ENCODE data around the gene TMCO4. TPM values are rescaled to one million over a fixed set of nuclear protein-coding genes. Genes with fewer than 3 reads are reported as not detected.

TMCO4 gene
- total and polyA plus RNA-seq, 7 donors, result 16.3 to 25.1 (median 21.9) TPM

DNA sequence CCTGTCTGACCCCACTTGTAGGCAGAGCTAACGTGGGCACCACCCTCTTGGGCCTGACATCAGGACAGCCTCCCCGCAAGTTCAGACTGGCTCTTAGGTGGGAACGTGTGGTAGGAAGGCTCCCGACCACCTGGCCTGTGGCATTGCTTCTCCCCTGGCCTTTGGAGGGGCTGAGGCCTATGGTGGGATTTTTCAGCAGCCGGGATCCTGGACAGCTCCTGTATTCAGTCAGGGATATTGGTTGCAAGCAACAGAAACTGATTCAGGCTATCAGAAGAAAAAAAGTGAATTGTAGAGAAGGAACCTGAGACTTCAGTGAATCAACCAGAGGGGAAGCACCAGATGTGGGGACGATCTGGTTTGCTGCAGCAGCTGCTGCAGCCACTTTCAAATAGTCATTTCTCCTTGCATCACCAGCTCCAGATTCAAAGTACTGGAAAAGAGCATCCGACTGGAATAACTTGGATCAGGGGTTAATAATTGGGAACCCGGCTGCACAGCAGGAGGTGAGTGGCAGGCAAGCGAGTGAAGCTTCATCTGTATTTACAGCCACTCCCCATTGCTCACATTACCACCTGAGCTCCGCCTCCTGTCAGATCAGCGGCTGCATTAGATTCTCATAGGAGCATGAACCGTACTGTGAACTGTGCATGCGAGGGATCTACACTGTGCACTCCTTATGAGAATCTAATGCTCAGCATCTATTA, 9.5 kb upstream of the TMCO4 start:
- WGBS, 2 donors, result 59 to 85% methylated on average over 13 of the region's 13 CpGs
- Histone ChIP-seq H3K36me3 (no peaks in the 10 kb centered on the region), H3K27ac (no peak overlapping the region), H3K4me1 (no peaks in the 10 kb centered on the region), H3K9me3 (no peaks in the 10 kb centered on the region), H3K27me3 (no peaks in the 10 kb centered on the region), H3K4me3 (no peak overlapping the region)
- intact Hi-C loops (cut with DNase I), result no loop called here
- no peak for DNase-seq
- TF ChIP-seq, protein P1, sequence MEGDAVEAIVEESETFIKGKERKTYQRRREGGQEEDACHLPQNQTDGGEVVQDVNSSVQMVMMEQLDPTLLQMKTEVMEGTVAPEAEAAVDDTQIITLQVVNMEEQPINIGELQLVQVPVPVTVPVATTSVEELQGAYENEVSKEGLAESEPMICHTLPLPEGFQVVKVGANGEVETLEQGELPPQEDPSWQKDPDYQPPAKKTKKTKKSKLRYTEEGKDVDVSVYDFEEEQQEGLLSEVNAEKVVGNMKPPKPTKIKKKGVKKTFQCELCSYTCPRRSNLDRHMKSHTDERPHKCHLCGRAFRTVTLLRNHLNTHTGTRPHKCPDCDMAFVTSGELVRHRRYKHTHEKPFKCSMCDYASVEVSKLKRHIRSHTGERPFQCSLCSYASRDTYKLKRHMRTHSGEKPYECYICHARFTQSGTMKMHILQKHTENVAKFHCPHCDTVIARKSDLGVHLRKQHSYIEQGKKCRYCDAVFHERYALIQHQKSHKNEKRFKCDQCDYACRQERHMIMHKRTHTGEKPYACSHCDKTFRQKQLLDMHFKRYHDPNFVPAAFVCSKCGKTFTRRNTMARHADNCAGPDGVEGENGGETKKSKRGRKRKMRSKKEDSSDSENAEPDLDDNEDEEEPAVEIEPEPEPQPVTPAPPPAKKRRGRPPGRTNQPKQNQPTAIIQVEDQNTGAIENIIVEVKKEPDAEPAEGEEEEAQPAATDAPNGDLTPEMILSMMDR (IDR thresholded peaks at IDR 0.05), result no peak
- no peak for TF ChIP-seq EP300 (IDR thresholded peaks at IDR 0.05)
- no peak for TF ChIP-seq POLR2A (IDR thresholded peaks at IDR 0.05)
- TF ChIP-seq POLR2AphosphoS5 (IDR thresholded peaks at IDR 0.05), result no peak

DNA sequence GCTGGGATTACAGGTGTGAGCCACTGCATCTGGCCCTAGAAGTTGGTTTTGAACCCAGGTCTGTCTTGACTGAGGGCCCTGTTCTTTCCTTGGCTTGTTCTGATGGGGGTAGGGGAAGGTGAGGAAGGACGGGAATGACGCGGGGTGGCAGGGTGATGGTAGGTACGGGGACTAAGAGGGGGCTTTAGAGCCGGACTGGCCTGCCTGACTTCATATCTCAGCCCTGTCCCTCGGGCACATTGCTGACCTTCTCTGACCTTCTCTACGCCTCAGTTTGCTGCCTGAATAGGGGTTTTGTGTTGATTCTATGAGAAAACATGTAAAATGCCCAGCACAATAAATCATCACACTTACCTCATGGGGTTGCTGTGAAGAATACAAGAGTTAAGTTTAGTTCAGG, 8.6 kb upstream of the TMCO4 start:
- no peak for DNase-seq
- Histone ChIP-seq H3K27ac (no peak overlapping the region), H3K4me3 (no peak overlapping the region), H3K27me3 (no peaks in the 10 kb centered on the region), H3K9me3 (no peaks in the 10 kb centered on the region), H3K4me1 (no peaks in the 10 kb centered on the region), H3K36me3 (no peaks in the 10 kb centered on the region)
- intact Hi-C loops (cut with DNase I), result no loop called here
- no peak for TF ChIP-seq POLR2A (IDR thresholded peaks at IDR 0.05)
- no peak for TF ChIP-seq POLR2AphosphoS5 (IDR thresholded peaks at IDR 0.05)
- TF ChIP-seq, protein P1 (IDR thresholded peaks at IDR 0.05), result no peak
- TF ChIP-seq EP300 (IDR thresholded peaks at IDR 0.05), result no peak
- WGBS, 2 donors, result 92 to 94% methylated on average over 7 of the region's 7 CpGs

DNA sequence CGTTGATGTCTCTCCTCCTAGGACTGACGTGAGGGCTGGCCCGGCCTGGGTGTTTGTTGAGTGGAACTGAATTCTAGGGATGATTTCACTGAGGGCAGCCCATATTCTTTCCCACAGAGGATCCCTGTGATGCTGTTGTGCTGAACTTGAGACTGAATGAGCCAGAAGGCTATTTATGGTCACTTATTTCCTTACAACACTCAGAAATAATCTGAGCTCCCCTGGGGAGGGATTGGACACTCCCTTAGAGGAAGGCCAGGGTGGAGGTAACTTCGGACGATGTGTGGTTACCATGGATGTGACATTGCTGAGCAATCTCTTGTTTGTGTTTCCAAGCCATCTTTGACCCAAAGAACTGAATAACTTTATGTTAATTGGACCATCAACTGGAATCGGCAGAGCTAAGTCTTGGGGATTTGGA, 5.1 kb upstream of the TMCO4 start:
- no peak for DNase-seq
- intact Hi-C loops (cut with DNase I), result loop anchor here (5.0 kb wide), 1 partner anchor 48 kb away; no protein-coding TSS in a partner anchor
- no peaks in the 10 kb centered on the region for H3K36me3 ChIP-seq
- peaks cover 0 to 7% (median 3%) of the 10 kb centered on the region in 4 donors for H3K4me1 ChIP-seq
- H3K27ac ChIP-seq, result no peak overlapping the region
- no peaks in the 10 kb centered on the region for H3K27me3 ChIP-seq
- H3K9me3 ChIP-seq, result no peaks in the 10 kb centered on the region
- 55 to 81% methylated on average over 6 of the region's 6 CpGs for WGBS, 2 donors
- no peak overlapping the region for H3K4me3 ChIP-seq
- TF ChIP-seq POLR2AphosphoS5 (IDR thresholded peaks at IDR 0.05), result no peak
- TF ChIP-seq, protein P1 (IDR thresholded peaks at IDR 0.05), result no peak
- no peak for TF ChIP-seq EP300 (IDR thresholded peaks at IDR 0.05)
- TF ChIP-seq POLR2A (IDR thresholded peaks at IDR 0.05), result no peak

DNA sequence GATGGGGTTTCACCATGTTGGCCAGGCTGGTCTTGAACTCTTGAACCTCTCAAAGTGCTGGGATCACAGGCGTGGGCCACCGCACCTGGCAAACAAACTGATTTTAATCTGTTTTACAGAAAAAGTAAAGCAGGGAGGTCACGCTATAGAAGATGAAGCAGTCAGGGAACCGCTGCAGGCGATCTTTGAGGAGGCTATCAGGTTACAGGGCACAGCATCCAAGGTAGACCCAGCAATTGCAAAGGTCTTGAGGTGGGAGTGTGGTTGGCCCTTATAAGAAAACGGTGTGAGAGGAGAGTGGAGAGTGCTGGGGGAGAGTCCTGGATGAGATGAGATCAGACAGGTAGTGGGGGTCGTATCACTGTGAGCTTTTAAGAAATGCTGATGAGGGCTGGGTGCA, 2.6 kb upstream of the TMCO4 start:
- no peak for DNase-seq
- intact Hi-C loops (cut with DNase I), result loop anchor here (5.0 kb wide), 1 partner anchor 45 kb away; no protein-coding TSS in a partner anchor
- Histone ChIP-seq H3K9me3 (no peaks in the 10 kb centered on the region), H3K27ac (no peak overlapping the region), H3K27me3 (no peaks in the 10 kb centered on the region), H3K4me3 (no peak overlapping the region), H3K4me1 (peaks cover 0 to 18% (median 12%) of the 10 kb centered on the region in 4 donors), H3K36me3 (peaks cover 0 to under 1% (median 0%) of the 10 kb centered on the region in 4 donors)
- WGBS, 2 donors, result 76 to 87% methylated on average over 7 of the region's 7 CpGs
- no peak for TF ChIP-seq POLR2A (IDR thresholded peaks at IDR 0.05)
- TF ChIP-seq POLR2AphosphoS5 (IDR thresholded peaks at IDR 0.05), result no peak
- no peak for TF ChIP-seq EP300 (IDR thresholded peaks at IDR 0.05)
- TF ChIP-seq, protein P1 (IDR thresholded peaks at IDR 0.05), result no peak

Data from sigmoid colon (tissue), 7 donors.